PC-9 (cell line): ENCODE results near the gene BRI3.

Experiments used
- CTCF ChIP-seq: fragments of 200-600 bp; sonication (generic); conservative IDR thresholded peaks from 2 replicates; pipeline ENCODE4 v1.6.1; 2017; ENCODE audit warnings: mixed run types, antibody characterized with exemption, mild to moderate bottlenecking, moderate library complexity
- EZH2 ChIP-seq: fragments of 200-600 bp; sonication (generic); IDR thresholded peaks from 2 replicates; pipeline ENCODE4 v1.8.0; 2017; ENCODE audit warnings: antibody characterized with exemption, low read depth

GRCh38 chr7:98294798-98295382 is 13.4 kb downstream of the BRI3 start:
- TF ChIP-seq CTCF: peak; percentile 84
- no peak for TF ChIP-seq EZH2
